HL-60 (cell line): ENCODE results near the gene PKP3.

ENCODE experiments used
- DNase-seq, 2 experiments: peaks; one replicate each; pipeline ENCODE4 v3.0.0-alpha.2; 2010 to 2020; ENCODE audit warnings: low read depth in 1 of 2, low spot score in 1 of 2
- H3K27ac ChIP-seq: fragments of 250-450 bp; sonication (Bioruptor Pico); replicated peaks from 2 replicates; pipeline ENCODE4 v1.5.1; 2020; ENCODE audit warnings: mild to moderate bottlenecking, moderate library complexity
- H3K27me3 ChIP-seq: fragments of 250-450 bp; sonication (Bioruptor Pico); 2 replicates; pipeline ENCODE4 v1.5.1; 2021; ENCODE audit warnings: mild to moderate bottlenecking, moderate library complexity; ENCODE audit not compliant: insufficient read depth, poor library complexity, severe bottlenecking
- H3K4me3 ChIP-seq: replicated peaks from 2 replicates; pipeline ENCODE4 v1.5.1; 2011; ENCODE audit warnings: mild to moderate bottlenecking, control low read depth, low read length; ENCODE audit not compliant: insufficient read depth
- CTCF ChIP-seq: IDR thresholded peaks from one replicate; pipeline ENCODE4 v1.5.1; 2011; ENCODE audit warnings: low read length, control low read depth, inconsistent platforms; ENCODE audit not compliant: insufficient read depth
- GABPA ChIP-seq: IDR thresholded peaks from 2 replicates; pipeline ENCODE4 v1.6.1; 2012; ENCODE audit warnings: low read depth
- POLR2AphosphoS5 ChIP-seq: IDR thresholded peaks from 2 replicates; pipeline ENCODE4 v1.6.1; 2012; ENCODE audit warnings: low read depth
- SPI1 ChIP-seq: IDR thresholded peaks from 2 replicates; pipeline ENCODE4 v1.6.1; 2012; ENCODE audit warnings: low read depth, mild to moderate bottlenecking, borderline replicate concordance
- TF ChIP-seq, protein P1 (sequence below): IDR thresholded peaks from 2 replicates; pipeline ENCODE4 v1.6.1; 2012; ENCODE audit warnings: low read depth; ENCODE audit not compliant: insufficient replicate concordance

PKP3 gene

DNA sequence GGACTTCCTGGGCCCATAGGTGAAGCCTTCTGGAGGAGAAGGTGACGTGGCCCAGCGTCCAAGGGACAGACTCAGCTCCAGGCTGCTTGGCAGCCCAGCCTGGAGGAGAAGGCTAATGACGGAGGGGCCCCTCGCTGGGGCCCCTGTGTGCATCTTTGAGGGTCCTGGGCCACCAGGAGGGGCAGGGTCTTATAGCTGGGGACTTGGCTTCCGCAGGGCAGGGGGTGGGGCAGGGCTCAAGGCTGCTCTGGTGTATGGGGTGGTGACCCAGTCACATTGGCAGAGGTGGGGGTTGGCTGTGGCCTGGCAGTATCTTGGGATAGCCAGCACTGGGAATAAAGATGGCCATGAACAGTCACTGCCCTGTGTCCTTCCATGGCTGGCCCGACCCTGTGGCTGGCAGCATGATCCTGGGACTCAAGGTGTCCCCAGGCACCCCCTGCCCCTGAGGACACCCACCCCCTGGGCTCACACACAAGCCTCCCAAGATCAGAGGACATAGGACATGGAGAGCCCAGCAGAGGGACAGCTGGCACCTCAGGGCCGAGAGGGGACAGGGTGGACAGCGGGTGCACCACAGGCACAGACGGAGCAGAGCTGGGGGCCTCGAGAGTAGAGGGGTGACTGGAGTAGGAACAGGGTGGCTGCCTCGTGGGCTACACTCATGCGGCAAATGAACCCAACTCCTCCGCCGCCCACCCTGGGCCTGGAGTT, 10.7 kb downstream of the PKP3 start:
- Histone ChIP-seq H3K27me3 (no peaks in the 10 kb centered on the region), H3K27ac (no peak overlapping the region), H3K4me3 (no peak overlapping the region)
- no peak for DNase-seq
- TF ChIP-seq, protein P1, sequence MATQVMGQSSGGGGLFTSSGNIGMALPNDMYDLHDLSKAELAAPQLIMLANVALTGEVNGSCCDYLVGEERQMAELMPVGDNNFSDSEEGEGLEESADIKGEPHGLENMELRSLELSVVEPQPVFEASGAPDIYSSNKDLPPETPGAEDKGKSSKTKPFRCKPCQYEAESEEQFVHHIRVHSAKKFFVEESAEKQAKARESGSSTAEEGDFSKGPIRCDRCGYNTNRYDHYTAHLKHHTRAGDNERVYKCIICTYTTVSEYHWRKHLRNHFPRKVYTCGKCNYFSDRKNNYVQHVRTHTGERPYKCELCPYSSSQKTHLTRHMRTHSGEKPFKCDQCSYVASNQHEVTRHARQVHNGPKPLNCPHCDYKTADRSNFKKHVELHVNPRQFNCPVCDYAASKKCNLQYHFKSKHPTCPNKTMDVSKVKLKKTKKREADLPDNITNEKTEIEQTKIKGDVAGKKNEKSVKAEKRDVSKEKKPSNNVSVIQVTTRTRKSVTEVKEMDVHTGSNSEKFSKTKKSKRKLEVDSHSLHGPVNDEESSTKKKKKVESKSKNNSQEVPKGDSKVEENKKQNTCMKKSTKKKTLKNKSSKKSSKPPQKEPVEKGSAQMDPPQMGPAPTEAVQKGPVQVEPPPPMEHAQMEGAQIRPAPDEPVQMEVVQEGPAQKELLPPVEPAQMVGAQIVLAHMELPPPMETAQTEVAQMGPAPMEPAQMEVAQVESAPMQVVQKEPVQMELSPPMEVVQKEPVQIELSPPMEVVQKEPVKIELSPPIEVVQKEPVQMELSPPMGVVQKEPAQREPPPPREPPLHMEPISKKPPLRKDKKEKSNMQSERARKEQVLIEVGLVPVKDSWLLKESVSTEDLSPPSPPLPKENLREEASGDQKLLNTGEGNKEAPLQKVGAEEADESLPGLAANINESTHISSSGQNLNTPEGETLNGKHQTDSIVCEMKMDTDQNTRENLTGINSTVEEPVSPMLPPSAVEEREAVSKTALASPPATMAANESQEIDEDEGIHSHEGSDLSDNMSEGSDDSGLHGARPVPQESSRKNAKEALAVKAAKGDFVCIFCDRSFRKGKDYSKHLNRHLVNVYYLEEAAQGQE, result no peak
- TF ChIP-seq GABPA (no peak), SPI1 (no peak), CTCF (no peak), POLR2AphosphoS5 (no peak)

DNA sequence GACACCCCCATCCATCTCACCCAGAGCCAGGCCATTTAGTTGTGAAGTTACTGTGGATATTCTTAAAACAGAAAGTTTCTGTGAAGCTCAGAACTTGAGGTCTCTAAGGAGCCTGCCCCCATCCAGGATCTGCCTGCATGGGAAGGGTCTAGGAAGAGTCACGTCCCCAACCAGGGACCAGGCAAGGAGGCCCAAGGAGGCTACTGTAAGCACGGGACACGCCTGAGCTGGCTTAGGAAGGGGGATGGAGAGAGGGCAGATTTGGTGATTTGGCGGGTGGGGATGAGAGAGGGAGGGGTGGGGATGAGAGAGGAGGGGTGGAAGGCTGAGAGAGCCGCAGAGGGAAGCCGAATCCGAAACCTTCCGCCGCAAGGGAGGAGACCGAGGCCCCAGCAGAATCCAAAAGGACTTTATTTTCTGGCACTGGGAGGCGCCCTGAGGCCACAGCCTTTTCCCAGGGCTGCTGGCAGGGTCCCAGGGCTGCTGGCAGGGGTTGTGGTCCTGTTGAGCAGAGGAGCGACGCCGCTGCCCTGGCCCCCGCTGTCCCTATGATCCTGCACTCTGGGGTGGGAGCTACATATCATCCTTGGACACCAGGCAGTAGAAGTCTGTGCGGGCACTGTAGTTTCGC, 11.4 kb downstream of the PKP3 start:
- no peak for DNase-seq
- H3K27me3 ChIP-seq, result no peaks in the 10 kb centered on the region
- H3K4me3 ChIP-seq, result no peak overlapping the region
- H3K27ac ChIP-seq, result no peak overlapping the region
- TF ChIP-seq, protein P1, result no peak
- no peak for TF ChIP-seq GABPA
- no peak for TF ChIP-seq POLR2AphosphoS5
- no peak for TF ChIP-seq CTCF
- TF ChIP-seq SPI1, result no peak

DNA sequence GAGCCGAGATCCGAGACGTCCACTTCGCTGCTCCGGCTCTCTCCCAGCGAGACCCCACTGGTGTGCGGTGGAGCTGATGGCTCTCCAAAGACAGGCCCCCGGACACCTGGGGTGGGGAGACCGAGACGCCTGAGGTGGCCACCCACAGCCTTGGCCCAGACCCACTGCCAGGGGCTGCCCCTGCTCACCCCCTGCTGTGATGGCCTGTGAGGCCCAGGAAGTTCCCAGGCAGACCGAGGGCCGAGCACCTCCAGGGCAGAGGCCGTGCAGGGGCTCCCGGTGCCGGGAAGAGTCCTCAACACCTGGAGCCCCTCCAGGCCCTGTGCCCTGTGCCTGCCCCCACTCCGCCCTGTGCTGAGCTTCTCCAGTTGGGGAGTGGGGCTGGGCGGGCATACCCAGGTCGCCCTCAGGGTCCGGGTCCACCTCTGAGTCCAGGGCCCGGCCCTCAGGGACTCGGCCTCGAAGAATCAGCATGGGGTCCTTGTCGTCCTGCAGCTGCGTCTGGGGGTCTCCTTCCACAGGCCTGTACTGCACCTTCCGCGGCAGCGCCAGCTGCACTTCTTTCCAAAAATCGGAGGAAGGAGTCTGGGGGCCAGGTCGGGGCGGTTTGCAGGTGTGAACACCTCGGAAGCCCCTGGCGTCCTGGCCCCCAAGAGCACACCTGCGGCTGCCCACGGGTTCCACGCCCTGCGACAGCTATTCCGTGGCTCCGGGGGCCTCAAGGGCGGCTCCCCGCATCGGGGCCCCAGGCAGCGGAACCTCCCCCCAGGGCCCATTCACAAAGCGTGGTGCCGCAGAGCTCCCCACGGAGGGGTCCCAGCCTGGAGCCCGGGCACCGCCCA, 12.2 kb downstream of the PKP3 start:
- Histone ChIP-seq H3K4me3 (peak overlapping the region; percentile 48), H3K27ac (peak overlapping the region; percentile 65), H3K27me3 (no peaks in the 10 kb centered on the region)
- TF ChIP-seq GABPA (no peak), CTCF (no peak), POLR2AphosphoS5 (no peak), SPI1 (no peak)
- TF ChIP-seq, protein P1, result no peak
- no peak for DNase-seq
